ENCODE results near the gene DLG5. TPM values are rescaled to one million over a fixed set of nuclear protein-coding genes. Genes with fewer than 3 reads are reported as not detected.

DLG5 gene
- total and polyA plus RNA-seq, 10 of the 15 experiments (the other 5 are each of a cell fraction or from before 2014, with no cell fraction given) = 0.18 to 6.6 (median 2.7) TPM

DNA sequence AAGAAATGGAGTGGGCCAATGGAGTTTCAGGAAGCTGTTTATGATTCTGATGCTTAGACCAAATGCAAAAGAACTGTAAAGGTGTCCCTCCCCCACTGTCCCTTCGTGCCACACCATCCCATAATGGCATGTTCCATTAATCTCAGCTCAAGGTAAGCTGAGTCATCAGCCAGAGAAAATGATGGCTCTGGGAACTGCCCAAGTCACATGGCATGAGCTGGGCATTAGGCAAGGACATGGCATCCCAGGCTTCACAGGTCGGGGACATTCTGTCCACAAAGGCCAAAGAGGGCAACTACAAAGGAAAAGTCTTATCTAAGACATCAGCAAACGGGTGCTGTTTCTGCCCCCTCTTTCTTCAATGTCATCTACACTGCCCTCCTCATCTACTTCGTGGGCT is 44.9 kb downstream of the DLG5 start (continued):
- TF ChIP-seq SMC3 (IDR thresholded peaks at IDR 0.05; ENCODE audit: borderline replicate concordance, low read length) = no peak
- TF ChIP-seq, protein P1, sequence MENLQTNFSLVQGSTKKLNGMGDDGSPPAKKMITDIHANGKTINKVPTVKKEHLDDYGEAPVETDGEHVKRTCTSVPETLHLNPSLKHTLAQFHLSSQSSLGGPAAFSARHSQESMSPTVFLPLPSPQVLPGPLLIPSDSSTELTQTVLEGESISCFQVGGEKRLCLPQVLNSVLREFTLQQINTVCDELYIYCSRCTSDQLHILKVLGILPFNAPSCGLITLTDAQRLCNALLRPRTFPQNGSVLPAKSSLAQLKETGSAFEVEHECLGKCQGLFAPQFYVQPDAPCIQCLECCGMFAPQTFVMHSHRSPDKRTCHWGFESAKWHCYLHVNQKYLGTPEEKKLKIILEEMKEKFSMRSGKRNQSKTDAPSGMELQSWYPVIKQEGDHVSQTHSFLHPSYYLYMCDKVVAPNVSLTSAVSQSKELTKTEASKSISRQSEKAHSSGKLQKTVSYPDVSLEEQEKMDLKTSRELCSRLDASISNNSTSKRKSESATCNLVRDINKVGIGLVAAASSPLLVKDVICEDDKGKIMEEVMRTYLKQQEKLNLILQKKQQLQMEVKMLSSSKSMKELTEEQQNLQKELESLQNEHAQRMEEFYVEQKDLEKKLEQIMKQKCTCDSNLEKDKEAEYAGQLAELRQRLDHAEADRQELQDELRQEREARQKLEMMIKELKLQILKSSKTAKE (IDR thresholded peaks at IDR 0.05; ENCODE audit: low read depth, poor library complexity, severe bottlenecking) = no peak
- TF ChIP-seq MXI1 (IDR thresholded peaks at IDR 0.05; ENCODE audit: low read depth, low read length) = no peak
- no peak for TF ChIP-seq SIN3A (IDR thresholded peaks at IDR 0.05; ENCODE audit: low read depth, low read length)
- TF ChIP-seq ELK1 (IDR thresholded peaks at IDR 0.05; ENCODE audit: low read depth, low read length) = no peak
- TF ChIP-seq BRCA1 (IDR thresholded peaks at IDR 0.05; ENCODE audit: low read depth, low read length) = no peak
- TF ChIP-seq ZNF274 (IDR thresholded peaks at IDR 0.05; ENCODE audit: insufficient read depth, insufficient read length) = no peak
- no peak for TF ChIP-seq PRDM15 (CRISPR knock-in tag; IDR thresholded peaks at IDR 0.05)
